Right lobe of liver (tissue), 6 donors: ENCODE measurements around the gene ANKRD9. TPM values are rescaled to one million over a fixed set of nuclear protein-coding genes. Genes with fewer than 3 reads are reported as not detected.

Experiments used
- ATAC-seq, 4 donors: fragments of 200-7000 bp; cut with Tn5 transposase; one replicate each; pipeline ENCODE4 v1.9.1; 2020; ENCODE audit warnings: mild to moderate bottlenecking in 4 of 4, moderate library complexity in 4 of 4
- DNase-seq, 3 donors: peaks; one replicate each; pipeline ENCODE4 v3.0.0-alpha.2; 2020
- H3K27ac ChIP-seq, 3 donors: fragments of 200-600 bp; one replicate each; pipeline ENCODE4 v1.8.0; 2022
- H3K27me3 ChIP-seq, 2 donors: fragments of 200-600 bp; one replicate each; pipeline ENCODE4 v1.8.0; 2022
- H3K36me3 ChIP-seq, 4 donors: fragments of 200-600 bp; sonication (generic) in 1 of 4; one replicate each; pipeline versions ENCODE4 v1.5.1 to v1.8.0; 2017 to 2022; ENCODE audit warnings: control low read depth in 1 of 4
- H3K4me1 ChIP-seq, 4 donors: fragments of 200-600 bp; sonication (generic) in 1 of 4; one replicate each; pipeline versions ENCODE4 v1.5.1 to v1.8.0; 2017 to 2022; ENCODE audit warnings: control low read depth in 1 of 4
- H3K4me3 ChIP-seq, 3 donors: fragments of 200-600 bp; one replicate each; pipeline ENCODE4 v1.8.0; 2022
- H3K9me3 ChIP-seq, 4 donors: fragments of 200-600 bp; sonication (generic) in 1 of 4; one replicate each; pipeline versions ENCODE4 v1.5.1 to v1.8.0; 2017 to 2022; ENCODE audit warnings: control low read depth in 1 of 4
- POLR2A ChIP-seq: fragments of 450-650 bp; IDR thresholded peaks from one replicate; pipeline ENCODE4 v1.6.1; 2017; ENCODE audit warnings: antibody characterized with exemption, mild to moderate bottlenecking
- WGBS: methylation state at CpG from one replicate; pipeline ENCODE4 v1.1.6; 2018; ENCODE audit warnings: low coverage, low lambda C conversion rate; ENCODE audit not compliant: insufficient coverage; ENCODE audit errors: missing lambda C conversion rate; 5-methylcytosine and 5-hydroxymethylcytosine counted together
- intact Hi-C, 2 donors: fragments of 100-400 bp; cut with DNase I; formaldehyde crosslinking; loops; one replicate each; pipeline versions ENCODE4 v1.11.2 to v1.14.1; 2022
- total RNA-seq, 6 experiments: library from RNA; depleted of rRNA in 2 of 6; stranded (reverse); fragments of >200 nt in 2 of 6; fragmentation: NEBNext Ultra II Directional in 3 of 6; extraction: Animal tissue kit (Norgen Biotek cat#: 25700) in 3 of 6; gene quantifications; one replicate each; pipeline versions ENCODE4 v1.1.0 to v1.2.4, GENCODE V29; 2016 to 2023
- TF ChIP-seq, protein P1 (sequence below), 4 donors: fragments of 200-600 bp in 3 of 4; fragments of 450-650 bp in 1 of 4; IDR thresholded peaks; one replicate each; pipeline versions ENCODE4 v1.5.1 to v1.8.0; 2016 to 2022; ENCODE audit warnings: antibody characterized with exemption in 4 of 4, mild to moderate bottlenecking in 2 of 4
- donor health status: DM: no; HTN: yes; CAD: no.
- donor health status: DM: no; HTN: no; CAD: no.
- donor health status: DM: no; HTN: no; CAD: no.
- donor health status: DM: no; HTN: yes; CAD: no.
- donor health status: DM: no; HTN: yes; CAD: no.

Gene ANKRD9
- total RNA-seq, 6 experiments from 2014 or later, result 7.5 to 33.8 (median 8.9) TPM

DNA sequence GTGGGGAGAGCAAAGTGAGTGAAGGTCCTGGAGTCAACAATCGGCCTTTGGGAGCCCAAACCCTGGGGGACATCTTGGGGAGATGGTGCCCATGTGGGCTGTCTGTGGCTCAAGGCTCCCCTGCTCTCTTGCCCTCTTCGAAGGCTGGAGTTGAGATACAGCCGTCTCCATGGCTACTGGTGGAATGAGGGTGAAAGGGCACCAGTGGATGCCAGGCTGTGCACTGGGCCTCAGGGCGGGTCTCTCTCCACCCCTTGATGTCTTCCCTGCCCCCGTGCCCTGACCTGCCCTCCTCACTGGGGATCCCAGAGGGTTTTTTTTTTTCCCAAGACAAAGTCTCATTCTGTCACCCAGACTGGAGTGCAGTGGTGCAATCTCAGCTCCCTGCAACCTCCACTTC is 2.0 kb upstream of the ANKRD9 start:
- Histone ChIP-seq H3K36me3 (no peaks in the 10 kb centered on the region), H3K4me1 (peaks cover 0 to 9% (median 0%) of the 10 kb centered on the region in 4 donors), H3K27me3 (no peaks in the 10 kb centered on the region), H3K27ac (no peak overlapping the region), H3K4me3 (no peak overlapping the region), H3K9me3 (no peaks in the 10 kb centered on the region)
- TF ChIP-seq, protein P1, sequence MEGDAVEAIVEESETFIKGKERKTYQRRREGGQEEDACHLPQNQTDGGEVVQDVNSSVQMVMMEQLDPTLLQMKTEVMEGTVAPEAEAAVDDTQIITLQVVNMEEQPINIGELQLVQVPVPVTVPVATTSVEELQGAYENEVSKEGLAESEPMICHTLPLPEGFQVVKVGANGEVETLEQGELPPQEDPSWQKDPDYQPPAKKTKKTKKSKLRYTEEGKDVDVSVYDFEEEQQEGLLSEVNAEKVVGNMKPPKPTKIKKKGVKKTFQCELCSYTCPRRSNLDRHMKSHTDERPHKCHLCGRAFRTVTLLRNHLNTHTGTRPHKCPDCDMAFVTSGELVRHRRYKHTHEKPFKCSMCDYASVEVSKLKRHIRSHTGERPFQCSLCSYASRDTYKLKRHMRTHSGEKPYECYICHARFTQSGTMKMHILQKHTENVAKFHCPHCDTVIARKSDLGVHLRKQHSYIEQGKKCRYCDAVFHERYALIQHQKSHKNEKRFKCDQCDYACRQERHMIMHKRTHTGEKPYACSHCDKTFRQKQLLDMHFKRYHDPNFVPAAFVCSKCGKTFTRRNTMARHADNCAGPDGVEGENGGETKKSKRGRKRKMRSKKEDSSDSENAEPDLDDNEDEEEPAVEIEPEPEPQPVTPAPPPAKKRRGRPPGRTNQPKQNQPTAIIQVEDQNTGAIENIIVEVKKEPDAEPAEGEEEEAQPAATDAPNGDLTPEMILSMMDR (IDR thresholded peaks at IDR 0.05), result no peak
- no peak for TF ChIP-seq POLR2A
- intact Hi-C loops, result loop anchor here in 1 of 2 donors (5.0 kb wide), 1 partner anchor 69 kb away; no protein-coding TSS in a partner anchor
- ATAC-seq (no peak), DNase-seq (no peak)
- WGBS, result 45% methylated on average over 4 of the region's 5 CpGs

DNA sequence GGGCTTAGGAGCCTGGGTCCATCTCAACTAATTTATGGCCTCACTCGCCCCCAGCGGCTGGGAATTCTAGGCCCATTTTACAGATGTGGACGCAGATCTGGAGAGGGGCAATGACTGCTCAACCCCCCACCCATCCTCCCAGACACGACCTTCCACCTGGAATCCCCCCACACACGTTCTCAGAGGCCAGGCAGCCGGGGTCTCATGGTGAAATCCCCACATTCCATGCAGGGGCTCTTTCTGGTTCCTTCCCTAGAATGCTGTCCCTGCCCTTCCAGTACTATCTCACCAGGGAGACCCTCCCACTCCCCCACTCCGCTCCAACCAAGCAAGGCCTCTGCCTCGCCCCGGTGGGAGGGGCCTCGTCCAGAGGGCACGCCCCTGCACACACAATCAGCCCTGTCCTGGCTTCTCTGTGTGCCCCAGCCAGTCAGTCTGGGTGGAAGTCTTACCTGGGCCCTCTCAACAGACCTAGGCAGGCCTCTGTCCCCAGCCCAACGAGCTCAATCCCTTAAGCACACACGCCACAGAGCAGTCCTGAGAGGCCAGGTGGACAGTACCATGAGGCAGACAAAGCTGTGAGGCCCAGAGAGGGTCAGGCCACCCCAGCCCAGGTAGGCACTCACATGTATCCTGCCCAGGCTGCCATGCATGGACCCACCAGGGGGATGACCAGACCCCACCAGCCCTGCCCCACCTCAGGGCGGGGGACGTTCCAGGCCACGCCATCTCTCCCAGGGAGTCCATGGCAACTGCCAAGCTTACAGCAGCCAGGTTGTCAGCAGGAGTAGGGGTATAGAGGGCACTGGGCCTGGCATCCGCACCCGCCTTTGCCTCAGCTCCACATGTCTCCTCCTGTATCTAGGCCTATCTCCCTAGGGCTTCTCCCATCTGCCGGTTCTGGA is 1.3 kb upstream of the ANKRD9 start:
- Histone ChIP-seq H3K27me3 (no peaks in the 10 kb centered on the region), H3K36me3 (no peaks in the 10 kb centered on the region), H3K27ac (no peak overlapping the region), H3K4me3 (peak overlapping the region; percentile 40 to 63 (median 56)), H3K4me1 (peaks cover 0 to 6% (median 0%) of the 10 kb centered on the region in 4 donors), H3K9me3 (no peaks in the 10 kb centered on the region)
- DNase-seq, result peak in 1 of 3 donors; percentile 58
- no peak for ATAC-seq
- 55% methylated on average over 15 of the region's 19 CpGs for WGBS
- intact Hi-C loops, result loop anchor here in 1 of 2 donors (5.0 kb wide), 1 partner anchor 69 kb away; no protein-coding TSS in a partner anchor
- TF ChIP-seq, protein P1 (IDR thresholded peaks at IDR 0.05), result no peak
- no peak for TF ChIP-seq POLR2A

DNA sequence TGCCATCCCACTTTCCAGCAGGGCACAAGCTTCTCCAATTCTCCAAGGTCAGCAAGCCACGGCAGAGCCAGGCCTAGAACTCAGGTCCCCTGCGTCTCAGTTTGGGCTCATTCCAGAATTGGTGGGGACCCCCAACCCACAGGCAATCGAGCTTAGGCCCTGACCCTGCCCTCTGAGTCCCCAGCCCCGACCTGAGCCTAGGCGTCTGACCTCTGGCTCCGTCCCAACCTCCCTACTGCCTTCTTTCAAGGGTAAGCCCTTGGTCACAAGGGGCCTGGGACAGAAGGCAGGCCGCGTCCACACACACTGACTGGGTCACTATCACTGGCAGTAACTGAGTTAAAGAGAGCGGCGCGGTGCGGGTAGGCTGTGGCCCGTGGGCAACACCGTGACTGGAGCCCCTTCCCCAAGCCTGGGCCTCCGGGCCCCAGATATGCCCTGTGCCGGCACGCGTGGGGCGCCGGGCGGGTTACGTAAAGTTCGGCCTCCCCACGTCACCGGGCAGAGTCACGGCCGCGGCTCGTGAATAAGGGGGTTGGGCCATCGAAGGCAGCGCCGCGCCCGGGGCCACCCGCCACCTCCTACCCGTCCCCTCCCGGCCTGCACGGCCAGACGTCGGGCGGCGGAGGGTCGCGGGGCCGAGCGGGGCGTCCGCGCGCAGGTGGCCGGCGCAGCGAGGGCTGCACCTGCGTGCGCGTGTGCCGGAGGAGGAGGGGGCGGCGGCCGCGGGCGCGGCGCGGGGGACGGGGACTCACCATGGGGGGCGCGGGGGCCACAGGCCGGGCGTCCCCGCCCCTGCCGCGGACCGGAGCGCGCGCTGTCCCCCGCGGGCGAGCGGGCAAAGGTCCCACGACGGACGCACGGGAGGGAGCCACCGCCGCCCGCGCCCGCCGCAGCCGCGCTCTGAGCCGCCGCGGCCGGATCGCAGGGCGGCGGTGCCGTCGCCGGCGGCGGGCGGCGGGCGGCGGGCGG is 516 bp downstream of the ANKRD9 start:
- peaks cover 0 to 6% (median 0%) of the 10 kb centered on the region in 4 donors for H3K4me1 ChIP-seq
- H3K9me3 ChIP-seq, result no peaks in the 10 kb centered on the region
- no peak for TF ChIP-seq POLR2A
- TF ChIP-seq, protein P1 (IDR thresholded peaks at IDR 0.05), result no peak
- DNase-seq, result peak; percentile 64 to 79 (median 76)
- ATAC-seq, result peak; percentile 33 to 48 (median 42)
- H3K4me3 ChIP-seq, result peak overlapping the region; percentile 41 to 63 (median 58)
- intact Hi-C loops, result no loop called here
- WGBS, result 10% methylated on average over 2 of the region's 110 CpGs
- no peaks in the 10 kb centered on the region for H3K27me3 ChIP-seq
- peak overlapping the region; percentile 26 to 85 (median 76) for H3K27ac ChIP-seq
- H3K36me3 ChIP-seq, result no peaks in the 10 kb centered on the region

DNA sequence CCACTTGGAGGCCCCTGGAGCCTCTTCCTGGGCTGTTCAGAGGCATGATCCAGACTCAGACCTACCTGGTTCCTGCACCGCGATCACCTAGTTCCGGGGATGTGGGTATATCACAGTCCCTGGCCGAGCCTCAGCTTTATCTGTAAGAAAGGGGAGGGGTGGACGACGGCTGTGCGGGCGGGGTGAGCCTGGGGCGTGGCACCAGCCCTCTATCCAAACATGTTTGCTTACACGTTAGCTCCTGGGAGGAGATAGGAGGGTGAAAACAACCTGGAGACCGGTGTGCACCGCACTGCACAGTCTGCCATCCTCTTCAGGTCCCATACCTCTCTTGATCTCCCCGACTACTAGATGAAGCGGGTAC is 1.2 kb downstream of the ANKRD9 start:
- DNase-seq (no peak), ATAC-seq (peak in 3 of 4 donors; percentile 2 to 34 (median 11))
- no CpG with 5 or more reads among the region's 14 CpGs for WGBS
- Histone ChIP-seq H3K4me3 (peak overlapping the region in 2 of 3 donors; percentile 58 to 63), H3K36me3 (no peaks in the 10 kb centered on the region), H3K4me1 (peaks cover 0 to 6% (median 0%) of the 10 kb centered on the region in 4 donors), H3K9me3 (no peaks in the 10 kb centered on the region), H3K27ac (peak overlapping the region; percentile 26 to 85 (median 76)), H3K27me3 (no peaks in the 10 kb centered on the region)
- no peak for TF ChIP-seq POLR2A
- TF ChIP-seq, protein P1 (IDR thresholded peaks at IDR 0.05), result no peak
- intact Hi-C loops, result no loop called here
